Ishikawa (cell line): Measurements from ENCODE around the gene MBD3.

Experiments used
- CEBPB ChIP-seq: IDR thresholded peaks from 2 replicates; pipeline ENCODE4 v1.6.1; 2012
- CREB1 ChIP-seq: IDR thresholded peaks from 2 replicates; pipeline ENCODE4 v1.6.1; 2012; ENCODE audit warnings: low read depth
- EGR1 ChIP-seq: IDR thresholded peaks from 2 replicates; pipeline ENCODE4 v1.6.1; 2012
- EP300 ChIP-seq: IDR thresholded peaks from 2 replicates; pipeline ENCODE4 v1.6.1; 2012; ENCODE audit warnings: borderline replicate concordance
- FOXM1 ChIP-seq: IDR thresholded peaks from 2 replicates; pipeline ENCODE4 v1.6.1; 2012; ENCODE audit warnings: low read depth, borderline replicate concordance
- NFIC ChIP-seq: IDR thresholded peaks from 2 replicates; pipeline ENCODE4 v1.6.1; 2012
- RAD21 ChIP-seq: IDR thresholded peaks from 2 replicates; pipeline ENCODE4 v1.6.1; 2012; ENCODE audit warnings: low read depth
- REST ChIP-seq: IDR thresholded peaks from 2 replicates; pipeline ENCODE4 v1.6.1; 2012; ENCODE audit warnings: low read depth, mild to moderate bottlenecking
- TAF1 ChIP-seq: IDR thresholded peaks from 2 replicates; pipeline ENCODE4 v1.6.1; 2012; ENCODE audit warnings: low read depth, mild to moderate bottlenecking
- TCF12 ChIP-seq: IDR thresholded peaks from 2 replicates; pipeline ENCODE4 v1.6.1; 2012; ENCODE audit warnings: low read depth
- TEAD4 ChIP-seq: IDR thresholded peaks from 2 replicates; pipeline ENCODE4 v1.6.1; 2012
- YY1 ChIP-seq: IDR thresholded peaks from 2 replicates; pipeline ENCODE4 v1.6.1; 2012; ENCODE audit warnings: low read depth
- ZBTB7A ChIP-seq: IDR thresholded peaks from 2 replicates; pipeline ENCODE4 v1.6.1; 2012; ENCODE audit warnings: low read depth
- TF ChIP-seq, protein P1 (sequence below): IDR thresholded peaks from 2 replicates; pipeline ENCODE4 v1.6.1; 2012
- TF ChIP-seq, protein P2 (sequence below): IDR thresholded peaks from 2 replicates; pipeline ENCODE4 v1.6.1; 2012

MBD3 gene

GRCh38 chr19:1572795-1573194, 19.9 kb downstream of the MBD3 start:
- TF ChIP-seq ZBTB7A (no peak), FOXM1 (no peak), CREB1 (no peak), REST (no peak), TEAD4 (no peak), NFIC (no peak)
- TF ChIP-seq, protein P1, sequence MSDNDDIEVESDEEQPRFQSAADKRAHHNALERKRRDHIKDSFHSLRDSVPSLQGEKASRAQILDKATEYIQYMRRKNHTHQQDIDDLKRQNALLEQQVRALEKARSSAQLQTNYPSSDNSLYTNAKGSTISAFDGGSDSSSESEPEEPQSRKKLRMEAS = no peak

GRCh38 chr19:1571358-1571757, 21.3 kb downstream of the MBD3 start:
- TF ChIP-seq YY1 (no peak), NFIC (no peak), CEBPB (no peak), EP300 (no peak), ZBTB7A (no peak), REST (no peak), TCF12 (no peak), TAF1 (no peak), FOXM1 (no peak), TEAD4 (no peak), CREB1 (no peak), EGR1 (no peak), RAD21 (no peak)
- TF ChIP-seq, protein P1 = no peak
- TF ChIP-seq, protein P2, sequence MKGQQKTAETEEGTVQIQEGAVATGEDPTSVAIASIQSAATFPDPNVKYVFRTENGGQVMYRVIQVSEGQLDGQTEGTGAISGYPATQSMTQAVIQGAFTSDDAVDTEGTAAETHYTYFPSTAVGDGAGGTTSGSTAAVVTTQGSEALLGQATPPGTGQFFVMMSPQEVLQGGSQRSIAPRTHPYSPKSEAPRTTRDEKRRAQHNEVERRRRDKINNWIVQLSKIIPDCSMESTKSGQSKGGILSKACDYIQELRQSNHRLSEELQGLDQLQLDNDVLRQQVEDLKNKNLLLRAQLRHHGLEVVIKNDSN = no peak

- TF ChIP-seq EGR1 (no peak), ZBTB7A (no peak), YY1 (no peak), FOXM1 (no peak), TAF1 (no peak), EP300 (no peak), CREB1 (no peak), CEBPB (no peak)
- TF ChIP-seq, protein P2 = no peak
- TF ChIP-seq, protein P1 = no peak
These were observed 21.8 kb downstream of the MBD3 start for GRCh38 chr19:1570836-1571235.

GRCh38 chr19:1569997-1570396, 22.7 kb downstream of the MBD3 start:
- TF ChIP-seq CEBPB (no peak), NFIC (no peak), EP300 (no peak), ZBTB7A (no peak), YY1 (no peak), REST (no peak), EGR1 (no peak), FOXM1 (no peak), TEAD4 (no peak), CREB1 (no peak), TAF1 (no peak), RAD21 (no peak), TCF12 (no peak)
- TF ChIP-seq, protein P2 = no peak
- TF ChIP-seq, protein P1 = no peak
